ENCODE measurements around the gene FYCO1. TPM values are rescaled to one million over a fixed set of nuclear protein-coding genes. Genes with fewer than 3 reads are reported as not detected.

The FYCO1 gene
- total RNA-seq, 4 donors from 2014 or later, result 38.2 to 66.6 (median 50.5) TPM

DNA sequence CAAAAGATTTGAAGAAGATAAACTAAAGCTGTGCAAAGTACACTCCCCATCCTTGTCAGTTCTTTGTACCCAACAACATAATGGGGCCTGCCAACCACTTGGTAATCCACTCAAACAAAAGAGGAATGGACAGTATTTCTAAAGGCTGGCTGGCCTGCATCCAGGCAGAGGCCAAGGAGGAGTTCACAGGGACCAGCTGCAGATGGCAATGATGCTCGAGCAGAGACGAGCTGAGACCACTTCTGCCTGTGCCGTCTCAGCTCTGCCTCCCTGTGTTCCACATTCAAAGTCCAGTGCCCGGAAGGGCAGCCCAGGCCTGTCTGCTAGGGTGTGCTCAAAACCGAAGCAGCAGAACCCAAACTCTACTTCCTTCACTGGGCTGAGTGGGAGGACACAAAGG lies 38.0 kb downstream of the FYCO1 start:
- no peaks in the 10 kb centered on the region for H3K27me3 ChIP-seq
- H3K36me3 ChIP-seq, result peaks cover 36 to 55% of the 10 kb centered on the region in 2 donors
- intact Hi-C loops (cut with DNase I), result no loop called here
- TF ChIP-seq, protein P1, sequence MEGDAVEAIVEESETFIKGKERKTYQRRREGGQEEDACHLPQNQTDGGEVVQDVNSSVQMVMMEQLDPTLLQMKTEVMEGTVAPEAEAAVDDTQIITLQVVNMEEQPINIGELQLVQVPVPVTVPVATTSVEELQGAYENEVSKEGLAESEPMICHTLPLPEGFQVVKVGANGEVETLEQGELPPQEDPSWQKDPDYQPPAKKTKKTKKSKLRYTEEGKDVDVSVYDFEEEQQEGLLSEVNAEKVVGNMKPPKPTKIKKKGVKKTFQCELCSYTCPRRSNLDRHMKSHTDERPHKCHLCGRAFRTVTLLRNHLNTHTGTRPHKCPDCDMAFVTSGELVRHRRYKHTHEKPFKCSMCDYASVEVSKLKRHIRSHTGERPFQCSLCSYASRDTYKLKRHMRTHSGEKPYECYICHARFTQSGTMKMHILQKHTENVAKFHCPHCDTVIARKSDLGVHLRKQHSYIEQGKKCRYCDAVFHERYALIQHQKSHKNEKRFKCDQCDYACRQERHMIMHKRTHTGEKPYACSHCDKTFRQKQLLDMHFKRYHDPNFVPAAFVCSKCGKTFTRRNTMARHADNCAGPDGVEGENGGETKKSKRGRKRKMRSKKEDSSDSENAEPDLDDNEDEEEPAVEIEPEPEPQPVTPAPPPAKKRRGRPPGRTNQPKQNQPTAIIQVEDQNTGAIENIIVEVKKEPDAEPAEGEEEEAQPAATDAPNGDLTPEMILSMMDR (IDR thresholded peaks at IDR 0.05), result peak in 1 of 6 experiments; percentile 13
- TF ChIP-seq POLR2A (IDR thresholded peaks at IDR 0.05), result no peak
- WGBS, 2 donors, result 53 to 59% methylated on average over 5 of the region's 5 CpGs
- peaks cover 35 to 54% of the 10 kb centered on the region in 2 donors for H3K4me1 ChIP-seq
- H3K27ac ChIP-seq, result peak overlapping the region in 2 of 3 donors; percentile 89 to 91
- H3K9me3 ChIP-seq, result no peaks in the 10 kb centered on the region
- H3K4me3 ChIP-seq (replicated peaks in 1 of 3), result no peak overlapping the region
- DNase-seq, result peak; percentile 68 to 87

DNA sequence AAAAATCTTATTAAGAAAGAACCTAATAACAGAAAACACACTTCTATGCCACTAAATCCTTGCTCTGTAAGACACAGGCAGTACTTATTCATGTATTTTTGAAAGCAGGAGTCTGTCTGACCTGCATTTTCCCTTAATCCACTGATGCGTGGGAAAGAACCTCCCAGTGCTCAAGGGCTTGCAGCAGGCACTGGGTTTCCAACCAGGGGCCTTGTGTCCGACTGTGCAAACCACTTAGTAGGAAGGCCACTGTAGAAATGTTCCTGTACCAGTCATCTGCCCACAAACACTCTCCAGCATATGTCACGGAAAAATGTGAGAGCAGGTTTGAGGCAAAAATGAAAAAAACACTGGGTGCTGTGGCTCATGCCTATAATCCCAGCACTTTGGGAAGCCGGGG lies 39.9 kb downstream of the FYCO1 start:
- intact Hi-C loops (cut with DNase I), result no loop called here
- Histone ChIP-seq H3K27me3 (no peaks in the 10 kb centered on the region), H3K27ac (peak overlapping the region; percentile 89 to 91 (median 89)), H3K4me3 (replicated peaks in 1 of 3) (no peak overlapping the region), H3K4me1 (peaks cover 38 to 69% of the 10 kb centered on the region in 2 donors), H3K9me3 (no peaks in the 10 kb centered on the region), H3K36me3 (peaks cover 28 to 50% of the 10 kb centered on the region in 2 donors)
- TF ChIP-seq, protein P1 (IDR thresholded peaks at IDR 0.05), result no peak
- TF ChIP-seq POLR2A (IDR thresholded peaks at IDR 0.05), result no peak
- WGBS, 2 donors, result 60 to 72% methylated on average over 4 of the region's 4 CpGs
- DNase-seq, result peak; percentile 62 to 70

GRCh38 chr3:45955017-45955647 lies 40.5 kb downstream of the FYCO1 start:
- WGBS, 2 donors, result 46 to 50% methylated on average over 11 of the region's 11 CpGs
- Histone ChIP-seq H3K9me3 (no peaks in the 10 kb centered on the region), H3K4me3 (replicated peaks in 1 of 3) (no peak overlapping the region), H3K36me3 (peaks cover 29 to 45% of the 10 kb centered on the region in 2 donors), H3K27ac (peak overlapping the region; percentile 89 to 91 (median 89)), H3K27me3 (no peaks in the 10 kb centered on the region), H3K4me1 (peaks cover 38 to 66% of the 10 kb centered on the region in 2 donors)
- peak; percentile 89 to 91 for DNase-seq
- intact Hi-C loops (cut with DNase I), result no loop called here
- TF ChIP-seq, protein P1 (IDR thresholded peaks at IDR 0.05), result peak in 2 of 6 experiments; percentile 22 to 43
- TF ChIP-seq POLR2A (IDR thresholded peaks at IDR 0.05), result peak in 1 of 2 donors; percentile 23

GRCh38 chr3:45954306-45954705 lies 41.3 kb downstream of the FYCO1 start:
- Histone ChIP-seq H3K9me3 (no peaks in the 10 kb centered on the region), H3K4me3 (replicated peaks in 1 of 3) (no peak overlapping the region), H3K27me3 (no peaks in the 10 kb centered on the region), H3K27ac (peak overlapping the region; percentile 78 to 91 (median 89)), H3K4me1 (peaks cover 38 to 64% of the 10 kb centered on the region in 2 donors), H3K36me3 (peaks cover 33 to 40% of the 10 kb centered on the region in 2 donors)
- WGBS, 2 donors, result 81 to 100% methylated on average over 3 of the region's 3 CpGs
- no peak for TF ChIP-seq POLR2A (IDR thresholded peaks at IDR 0.05)
- TF ChIP-seq, protein P1 (IDR thresholded peaks at IDR 0.05), result no peak
- DNase-seq, result no peak
- intact Hi-C loops (cut with DNase I), result loop anchor here (5.0 kb wide), 1 partner anchor 38 kb away; no protein-coding TSS in a partner anchor

DNA sequence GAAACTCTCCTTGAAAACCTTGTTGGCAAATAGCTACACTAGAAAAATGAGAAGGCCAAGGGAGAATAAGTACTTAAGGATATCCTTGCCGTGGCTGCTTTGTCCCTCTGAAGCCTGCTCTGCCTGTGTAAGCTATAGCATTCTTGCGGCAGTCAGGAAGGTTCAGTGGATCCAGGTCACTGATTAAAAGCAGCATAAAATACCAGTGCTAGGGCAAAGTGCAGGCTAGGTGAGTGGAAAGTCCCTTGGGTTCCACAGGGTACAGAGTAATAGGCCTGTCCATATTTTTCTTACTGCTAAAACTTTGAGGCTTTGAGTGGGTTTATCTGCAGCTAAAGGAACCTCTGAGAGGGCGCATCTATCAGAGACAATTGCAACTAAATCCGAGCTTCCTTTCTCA lies 42.1 kb downstream of the FYCO1 start:
- Histone ChIP-seq H3K4me1 (peaks cover 38 to 64% of the 10 kb centered on the region in 2 donors), H3K27ac (peak overlapping the region; percentile 78 to 91 (median 89)), H3K9me3 (no peaks in the 10 kb centered on the region), H3K27me3 (no peaks in the 10 kb centered on the region), H3K4me3 (replicated peaks in 1 of 3) (no peak overlapping the region), H3K36me3 (peaks cover 32 to 40% of the 10 kb centered on the region in 2 donors)
- WGBS, 2 donors, result 44 to 54% methylated on average over 4 of the region's 4 CpGs
- intact Hi-C loops (cut with DNase I), result loop anchor here (5.0 kb wide), 1 partner anchor 39 kb away; no protein-coding TSS in a partner anchor
- TF ChIP-seq POLR2A (IDR thresholded peaks at IDR 0.05), result peak in 1 of 2 donors; percentile 13
- TF ChIP-seq, protein P1 (IDR thresholded peaks at IDR 0.05), result no peak
- DNase-seq, result peak; percentile 69 to 78

Data from thyroid gland (tissue), 4 donors.